BE2C (cell line): ENCODE results near the gene HELZ.

Experiments
- DNase-seq: peaks from one replicate; pipeline ENCODE4 v3.0.0-alpha.2; 2020
- H3K27me3 ChIP-seq: fragments of 250-450 bp; sonication (Bioruptor Pico); 2 replicates; pipeline ENCODE4 v1.5.1; 2020; ENCODE audit warnings: mild to moderate bottlenecking
- H3K36me3 ChIP-seq: fragments of 250-450 bp; sonication (Bioruptor Pico); 2 replicates; pipeline ENCODE4 v1.5.1; 2020; ENCODE audit warnings: mild to moderate bottlenecking
- H3K4me1 ChIP-seq: fragments of 250-450 bp; sonication (Bioruptor Pico); 2 replicates; pipeline ENCODE4 v1.5.1; 2020
- H3K4me3 ChIP-seq: 2 replicates; pipeline ENCODE4 v1.5.1; 2011; ENCODE audit warnings: low read depth, low read length
- H3K9me3 ChIP-seq: fragments of 250-450 bp; sonication (Bioruptor Pico); 2 replicates; pipeline ENCODE4 v1.5.1; 2020
- CTCF ChIP-seq: IDR thresholded peaks from 2 replicates; pipeline ENCODE4 v1.5.1; 2012; ENCODE audit warnings: mild to moderate bottlenecking, low read depth, low read length

HELZ gene

GRCh38 chr17:67124450-67125148 lies 120.4 kb downstream of the HELZ start:
- Histone ChIP-seq H3K4me1 (peaks cover 44% of the 10 kb centered on the region), H3K27me3 (no peaks in the 10 kb centered on the region), H3K36me3 (peaks cover 34% of the 10 kb centered on the region), H3K9me3 (no peaks in the 10 kb centered on the region), H3K4me3 (0 out of 2 replicates have a peak overlapping the region, but pooled peaks have one; percentile 6)
- no peak for TF ChIP-seq CTCF
- no peak for DNase-seq

GRCh38 chr17:67123699-67124098 lies 121.3 kb downstream of the HELZ start:
- Histone ChIP-seq H3K36me3 (peaks cover 41% of the 10 kb centered on the region), H3K4me1 (peaks cover 41% of the 10 kb centered on the region), H3K27me3 (no peaks in the 10 kb centered on the region), H3K4me3 (no peak overlapping the region), H3K9me3 (no peaks in the 10 kb centered on the region)
- TF ChIP-seq CTCF, result no peak
- no peak for DNase-seq

GRCh38 chr17:67121316-67121891 lies 123.6 kb downstream of the HELZ start:
- H3K27me3 ChIP-seq, result no peaks in the 10 kb centered on the region
- H3K36me3 ChIP-seq, result peaks cover 33% of the 10 kb centered on the region
- H3K4me1 ChIP-seq, result peaks cover 30% of the 10 kb centered on the region
- H3K9me3 ChIP-seq, result no peaks in the 10 kb centered on the region
- no peak for TF ChIP-seq CTCF
- DNase-seq, result no peak
- no peak overlapping the region for H3K4me3 ChIP-seq

- Histone ChIP-seq H3K9me3 (no peaks in the 10 kb centered on the region), H3K4me1 (peaks cover 12% of the 10 kb centered on the region; the same call in 1 of the 2 replicates), H3K36me3 (peaks cover 34% of the 10 kb centered on the region), H3K4me3 (no peak overlapping the region), H3K27me3 (no peaks in the 10 kb centered on the region)
- no peak for DNase-seq
- no peak for TF ChIP-seq CTCF
Observed at GRCh38 chr17:67119102-67119501, 125.9 kb downstream of the HELZ start.

GRCh38 chr17:67116045-67116575 lies 128.9 kb downstream of the HELZ start:
- H3K27me3 ChIP-seq, result no peaks in the 10 kb centered on the region
- H3K9me3 ChIP-seq, result no peaks in the 10 kb centered on the region
- H3K4me1 ChIP-seq, result no peaks in the 10 kb centered on the region
- peaks cover 39% of the 10 kb centered on the region for H3K36me3 ChIP-seq
- TF ChIP-seq CTCF, result no peak
- DNase-seq, result no peak
- H3K4me3 ChIP-seq, result no peak overlapping the region

- no peak for TF ChIP-seq CTCF
- no peak for DNase-seq
- Histone ChIP-seq H3K36me3 (peaks cover 34% of the 10 kb centered on the region), H3K4me3 (no peak overlapping the region), H3K27me3 (no peaks in the 10 kb centered on the region), H3K9me3 (no peaks in the 10 kb centered on the region), H3K4me1 (no peaks in the 10 kb centered on the region)
Observed at GRCh38 chr17:67115401-67115800, 129.6 kb downstream of the HELZ start.
